CD4-positive, alpha-beta T cell treated with Interleukin-17A for 4 hours (primary cell): ENCODE data around the gene PRSS37.
"Not testable (repeated sequence)": the region's sequence is repeated elsewhere in the genome, so short reads cannot be mapped to it uniquely, and the experiment has no call there.

ENCODE experiments used
- DNase-seq: peaks from one replicate; pipeline ENCODE4 v3.0.0-alpha.2; 2020; ENCODE audit warnings: mixed read lengths

The PRSS37 gene, protein sequence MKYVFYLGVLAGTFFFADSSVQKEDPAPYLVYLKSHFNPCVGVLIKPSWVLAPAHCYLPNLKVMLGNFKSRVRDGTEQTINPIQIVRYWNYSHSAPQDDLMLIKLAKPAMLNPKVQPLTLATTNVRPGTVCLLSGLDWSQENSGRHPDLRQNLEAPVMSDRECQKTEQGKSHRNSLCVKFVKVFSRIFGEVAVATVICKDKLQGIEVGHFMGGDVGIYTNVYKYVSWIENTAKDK

DNA sequence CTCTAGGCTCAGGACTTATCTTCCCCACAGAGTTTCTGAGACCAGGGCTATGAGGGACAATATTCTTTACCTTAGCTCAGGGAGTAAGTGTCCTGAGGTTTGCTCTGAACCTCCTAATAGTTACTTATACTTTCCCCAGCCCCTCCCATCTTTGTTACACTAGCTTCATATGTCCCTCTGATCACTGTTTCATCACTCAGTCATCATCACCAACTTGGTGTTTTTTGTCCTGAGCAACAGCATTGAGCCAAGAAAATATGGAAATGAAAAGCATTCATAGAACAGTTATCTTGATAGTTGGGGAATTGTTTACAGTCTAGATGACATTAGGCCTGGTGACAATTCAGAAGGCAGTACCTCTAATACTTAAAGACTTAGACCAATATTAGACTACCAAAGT lies at the start of gene PRSS37:
Gene PRSS37, minus strand, starts transcription at position 101 of the 400 bp plus-strand sequence. CDS start 436 bp downstream, outside the sequence.
- DNase-seq, result no peak

DNA sequence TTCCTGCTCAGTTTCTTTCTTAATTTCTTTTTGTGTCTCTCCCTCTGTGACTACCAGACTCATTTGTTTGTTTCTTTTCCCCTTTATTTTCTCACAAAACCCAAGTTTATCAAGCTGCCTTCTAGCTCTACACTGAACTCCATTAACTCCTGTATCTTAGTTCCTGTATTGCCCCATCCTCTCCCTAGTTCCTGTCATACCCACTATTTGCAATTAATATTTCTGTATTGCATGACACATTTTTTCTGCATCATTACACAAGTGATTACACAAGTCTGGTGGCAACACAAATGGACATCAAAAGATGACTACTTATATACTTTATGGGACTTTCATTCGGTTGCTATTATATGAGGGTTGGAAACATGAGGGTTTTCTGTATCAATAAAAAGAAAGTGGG lies 48.0 kb upstream of the PRSS37 start:
- DNase-seq, result no peak

DNA sequence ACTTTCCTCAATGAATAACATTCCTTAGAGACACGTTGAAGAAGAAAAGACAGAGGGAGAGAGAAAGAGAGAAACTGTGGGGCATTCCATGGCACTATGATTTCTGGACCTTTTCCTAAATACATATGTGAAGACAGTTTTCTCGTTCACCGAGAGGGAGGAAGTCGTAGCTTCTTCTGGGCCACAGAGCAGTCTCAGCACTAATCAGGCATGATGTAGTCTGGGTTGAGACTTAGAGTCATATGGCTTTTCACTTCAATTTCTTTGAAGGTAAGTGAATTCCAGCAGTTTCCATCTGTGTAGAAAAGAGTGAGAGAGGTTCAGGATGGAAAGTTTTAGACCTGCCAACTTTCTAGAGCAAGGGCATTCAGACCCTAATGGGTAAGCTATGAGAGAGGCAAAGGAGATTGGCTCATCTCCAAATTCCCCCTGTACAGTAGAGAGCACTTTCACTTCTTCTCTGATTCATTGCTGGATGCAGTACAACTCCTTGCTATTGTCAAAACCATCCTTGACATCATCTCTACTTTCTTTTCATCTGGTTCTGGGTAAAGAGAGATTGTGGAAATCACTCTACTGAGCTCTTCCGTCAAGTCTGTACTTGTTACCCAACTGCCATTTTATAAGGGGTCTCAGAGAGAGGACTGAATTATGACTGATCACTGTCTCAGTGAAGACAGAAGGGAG lies 43.4 kb upstream of the PRSS37 start:
- no peak for DNase-seq

DNA sequence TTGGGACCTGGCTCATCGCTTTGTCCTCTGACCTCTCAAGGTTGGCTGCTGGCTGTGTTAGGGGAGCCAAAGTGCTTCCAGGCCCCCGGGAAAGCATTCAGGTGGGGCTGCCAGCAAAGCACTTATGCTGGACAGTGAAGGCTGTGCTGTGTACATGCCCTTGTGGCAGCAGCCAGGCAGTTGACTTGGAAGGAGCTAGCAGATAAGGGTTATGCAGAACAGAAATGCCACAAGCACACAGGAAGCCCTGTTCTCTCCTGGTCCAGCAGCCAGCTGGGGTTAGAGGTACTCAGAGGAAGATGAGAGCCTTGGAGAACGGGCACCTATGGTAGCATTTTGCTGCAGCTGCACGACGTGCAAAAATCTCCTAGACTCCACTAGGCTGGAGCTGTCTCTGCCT lies 39.7 kb upstream of the PRSS37 start:
- no peak for DNase-seq

DNA sequence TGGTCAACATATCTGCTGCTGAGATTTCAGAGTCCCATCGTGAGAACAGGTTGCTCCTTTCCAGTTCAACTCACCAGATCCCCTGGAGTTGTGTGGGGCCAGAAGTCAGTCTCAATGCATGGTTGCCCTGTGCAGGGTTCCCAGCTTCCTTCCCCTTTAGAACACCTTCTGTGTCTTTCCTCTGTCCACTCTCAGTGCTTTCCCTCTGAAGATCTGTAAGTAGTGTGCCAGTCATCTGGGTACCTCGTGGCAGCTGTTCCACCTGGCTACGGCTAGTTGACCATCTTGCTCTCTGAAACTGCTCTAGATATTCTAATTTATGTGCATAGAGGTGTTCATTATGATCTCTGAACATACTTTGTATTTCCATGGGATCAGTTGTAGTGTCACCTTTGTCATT lies 36.1 kb upstream of the PRSS37 start:
- DNase-seq, result no peak

DNA sequence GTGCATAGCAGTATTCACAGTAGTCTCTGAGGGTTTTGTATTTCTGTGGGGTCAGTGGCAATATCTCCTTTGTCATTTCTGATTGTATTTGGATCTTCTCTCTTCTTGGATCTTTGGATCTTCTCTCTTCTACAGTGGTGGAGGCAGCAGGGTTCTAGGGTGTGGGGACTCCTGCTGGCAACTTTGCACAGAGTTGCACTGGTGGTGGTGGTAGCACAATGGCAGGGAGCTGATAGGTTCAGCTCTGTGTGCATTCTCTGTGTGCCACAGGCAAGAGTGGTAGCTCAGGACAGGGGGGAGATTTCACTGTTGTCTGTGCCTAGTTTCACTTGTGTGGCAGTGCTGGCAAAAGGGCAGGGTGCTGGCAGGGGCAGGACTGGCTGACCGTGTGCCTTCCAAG lies 35.1 kb upstream of the PRSS37 start:
- no peak for DNase-seq

DNA sequence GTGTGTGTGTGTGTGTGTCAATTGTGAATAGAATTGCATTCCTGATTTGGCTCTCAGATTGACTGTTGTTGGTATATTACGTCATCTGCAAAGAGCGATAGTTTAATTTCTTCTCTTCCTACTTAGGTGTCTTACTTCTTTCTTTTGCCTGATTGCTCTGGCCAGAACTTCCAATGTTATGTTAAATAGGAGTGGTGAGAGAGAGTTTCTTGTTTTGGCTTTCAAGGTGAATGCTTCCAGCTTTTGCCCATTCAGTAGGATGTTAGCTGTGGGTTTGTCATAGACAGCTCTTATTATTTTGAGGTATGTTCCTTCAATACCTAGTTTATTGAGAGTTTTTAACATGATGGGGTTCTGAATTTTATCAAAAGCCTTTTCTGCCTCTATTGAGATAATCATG lies 34.2 kb upstream of the PRSS37 start:
- DNase-seq, result no peak

DNA sequence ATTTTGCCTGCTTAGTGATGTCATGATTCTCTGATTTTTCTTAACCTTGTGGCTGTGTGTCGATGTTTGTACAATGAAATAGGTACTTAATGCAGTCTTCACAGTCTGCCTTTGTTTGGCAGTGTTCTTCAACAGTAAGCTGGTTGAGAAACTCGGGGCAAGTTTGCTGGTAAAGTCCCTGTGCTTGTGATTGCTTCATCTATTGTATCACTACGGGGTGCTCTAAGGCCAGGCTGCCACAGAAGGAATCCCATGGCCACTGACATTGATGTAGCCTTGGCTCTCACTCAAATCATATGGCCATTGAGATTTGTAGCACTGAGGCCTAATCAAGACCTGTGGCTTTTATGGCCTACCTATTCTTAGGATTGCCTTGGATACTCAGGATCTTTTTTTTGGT lies 33.5 kb upstream of the PRSS37 start:
- DNase-seq, result no peak

DNA sequence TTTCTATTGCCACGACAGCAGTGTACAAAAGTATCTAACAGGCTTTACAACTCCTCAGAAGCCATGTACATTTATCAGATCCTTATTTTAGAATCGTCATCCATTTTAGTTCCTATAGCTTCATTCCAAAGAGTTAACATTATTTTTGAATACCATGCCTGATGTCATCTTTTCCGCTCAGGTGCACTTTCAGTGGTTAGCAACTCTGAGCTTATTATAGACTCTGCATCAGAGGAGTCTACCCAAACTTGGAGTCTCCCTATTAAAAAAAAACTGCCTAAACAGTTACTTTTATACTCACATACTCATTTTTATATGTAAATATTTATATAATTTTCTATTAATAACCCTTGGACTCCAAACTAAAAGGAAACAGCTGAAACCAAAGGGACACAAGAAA lies 31.6 kb upstream of the PRSS37 start:
- no peak for DNase-seq

DNA sequence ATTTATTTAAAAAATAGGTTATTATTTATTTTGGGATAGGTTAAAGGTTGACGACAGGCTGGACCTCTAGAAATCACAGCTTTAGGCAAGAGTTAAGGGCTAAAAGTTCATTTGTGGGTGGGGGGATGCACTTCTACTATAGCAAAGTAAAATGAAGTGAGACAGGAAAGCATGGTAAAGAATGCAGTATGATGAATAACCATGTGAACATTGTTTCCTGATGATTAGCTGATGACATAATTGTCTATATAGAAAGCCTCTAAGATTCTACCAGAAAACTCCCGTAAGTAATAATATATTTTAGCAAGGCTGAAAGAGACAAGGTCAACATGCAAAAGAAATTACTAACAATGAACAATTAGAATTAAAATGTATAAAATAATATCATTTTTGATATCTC lies 25.7 kb upstream of the PRSS37 start:
- no peak for DNase-seq

DNA sequence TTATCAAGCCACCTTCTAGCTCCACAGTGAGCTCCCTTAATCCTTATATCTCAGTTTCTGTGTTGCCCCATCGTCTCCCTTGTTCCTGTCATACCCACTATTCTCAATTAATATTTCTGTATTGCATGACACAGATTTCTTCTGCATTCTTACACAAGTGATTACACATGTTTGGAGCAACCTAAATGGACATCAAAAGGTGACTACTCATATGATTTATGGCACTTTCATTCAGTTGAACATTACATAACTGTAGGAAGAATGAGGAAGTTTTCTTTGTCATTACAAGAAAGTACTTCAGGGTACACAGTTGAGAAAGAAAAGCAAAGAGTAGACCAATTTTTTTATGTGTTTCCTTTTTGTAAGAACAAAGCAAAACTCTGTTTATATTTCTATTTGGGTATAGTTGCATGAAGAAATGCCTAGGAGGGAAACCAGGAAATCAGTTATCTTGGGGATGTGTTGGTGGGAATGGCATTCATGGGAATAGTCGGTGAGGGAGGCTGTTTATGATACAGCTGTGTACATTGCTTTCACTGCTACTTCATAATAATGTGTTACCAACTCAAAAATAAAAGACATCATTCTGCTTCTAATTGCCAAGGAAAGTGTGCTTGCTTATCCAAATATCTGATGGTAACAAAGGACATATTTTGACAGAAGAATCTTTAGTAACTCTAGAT lies 23.6 kb upstream of the PRSS37 start:
- DNase-seq, result no peak

DNA sequence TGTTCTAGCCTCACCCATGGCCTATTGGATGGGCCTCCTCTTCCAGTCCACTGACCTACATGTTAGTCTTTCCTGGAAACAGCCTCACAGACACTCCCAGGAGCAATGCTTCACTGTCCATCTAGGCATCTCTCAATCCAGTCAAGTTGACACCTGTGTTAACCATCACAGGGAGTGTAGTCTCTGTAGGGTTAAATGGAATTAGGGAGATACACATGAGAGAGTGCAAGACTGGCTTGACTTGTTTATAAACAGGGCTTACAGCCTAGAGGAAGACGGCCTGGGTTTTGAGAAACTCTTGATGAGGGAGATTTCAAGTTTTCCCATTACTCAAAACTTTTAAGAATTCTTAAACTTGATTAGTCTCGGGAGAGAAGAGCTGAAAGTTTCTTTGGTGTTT lies 18.9 kb upstream of the PRSS37 start:
- no peak for DNase-seq

DNA sequence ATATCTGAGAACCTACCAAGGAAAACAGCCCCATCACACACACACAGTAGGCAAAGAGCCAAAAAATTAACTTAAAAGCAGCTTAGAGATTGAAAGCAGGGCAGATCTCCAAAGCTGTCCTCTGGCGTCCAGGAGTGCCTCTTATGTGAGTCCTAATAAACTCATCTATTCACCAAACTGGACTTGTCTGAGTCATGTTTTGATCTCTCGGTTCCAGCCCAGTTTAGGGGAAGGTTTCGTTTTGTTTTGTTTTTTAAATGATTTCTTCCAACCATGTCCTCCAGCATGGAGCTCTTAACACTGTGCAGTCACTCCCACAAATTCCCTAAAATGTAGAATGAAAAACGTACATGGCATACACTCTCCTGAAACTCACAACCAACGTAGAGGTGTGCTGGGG lies 6.7 kb upstream of the PRSS37 start:
- no peak for DNase-seq

DNA sequence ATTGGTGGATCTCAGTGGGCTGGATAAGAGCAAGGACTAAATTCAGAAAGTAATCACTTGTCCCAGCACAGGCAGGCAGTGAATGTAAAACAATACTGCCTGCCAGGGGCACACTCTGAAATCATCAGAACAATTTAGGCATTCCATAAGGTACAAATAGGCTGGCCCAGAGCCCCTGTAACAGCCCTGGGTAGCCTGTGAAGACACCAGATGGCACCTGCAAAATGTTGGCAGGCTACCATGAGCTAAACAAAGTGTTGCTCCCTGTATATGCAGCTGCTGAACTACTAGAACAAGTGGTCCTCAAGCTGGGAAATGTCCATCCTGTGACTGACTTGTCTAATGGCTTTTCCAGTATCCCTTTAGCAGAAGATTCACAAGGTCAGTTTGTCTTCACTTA lies 3.0 kb upstream of the PRSS37 start:
- DNase-seq, result no peak

DNA sequence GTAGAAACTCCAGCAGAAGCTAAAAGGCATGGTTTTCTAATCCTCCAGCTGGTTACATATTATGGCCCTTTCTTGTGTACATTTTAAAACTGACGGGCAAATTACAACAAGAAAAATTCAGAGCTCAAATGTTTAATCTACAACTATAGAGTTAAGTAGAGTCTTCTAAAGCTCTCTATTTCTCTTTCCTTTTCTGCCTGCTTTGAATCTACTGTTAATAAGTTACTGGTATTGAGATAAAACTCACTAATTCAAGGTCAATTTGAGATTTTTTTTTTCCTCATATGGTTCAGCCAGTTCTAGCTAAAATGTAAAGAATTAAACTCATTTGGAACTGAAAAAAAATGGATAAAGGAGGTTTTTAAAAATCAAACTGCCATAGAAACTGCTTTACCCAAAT lies 1.6 kb upstream of the PRSS37 start:
- DNase-seq, result no peak

DNA sequence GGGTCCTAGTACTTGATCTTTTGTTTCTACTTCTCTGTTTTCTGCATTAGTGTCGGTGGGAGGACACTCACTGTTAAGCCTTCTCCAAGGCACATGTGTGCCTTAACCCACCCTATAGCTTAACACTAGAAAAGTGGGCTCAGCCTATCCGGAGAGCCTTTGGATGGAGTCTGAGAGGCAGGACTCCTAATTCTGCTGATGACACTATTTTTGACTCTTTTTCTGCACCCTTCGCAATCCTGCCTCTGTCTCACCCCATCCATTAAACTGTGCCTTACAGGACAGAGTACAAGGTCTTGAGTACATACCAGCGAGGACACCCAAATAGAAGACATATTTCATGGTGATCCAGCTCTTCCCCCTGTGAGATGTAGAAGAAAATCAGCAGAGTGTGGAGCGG lies 577 bp downstream of the PRSS37 start:
- DNase-seq, result no peak

DNA sequence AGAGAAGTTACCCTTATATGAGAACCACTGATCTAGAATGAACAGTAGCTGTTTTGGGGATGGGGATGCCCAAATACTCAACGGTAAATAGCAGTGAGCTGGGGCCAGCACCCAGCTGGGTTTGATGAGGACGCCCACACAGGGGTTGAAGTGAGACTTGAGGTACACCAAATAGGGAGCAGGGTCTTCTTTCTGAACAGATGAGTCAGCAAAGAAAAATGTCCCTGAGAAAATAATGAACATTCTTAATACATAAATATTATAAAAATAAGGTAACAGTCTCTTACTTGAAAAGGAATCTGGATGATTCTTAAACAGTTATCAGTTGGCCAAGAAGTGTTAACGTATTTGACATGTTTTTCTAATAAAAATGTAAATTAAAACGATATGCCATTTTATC lies 2.0 kb downstream of the PRSS37 start:
- no peak for DNase-seq

DNA sequence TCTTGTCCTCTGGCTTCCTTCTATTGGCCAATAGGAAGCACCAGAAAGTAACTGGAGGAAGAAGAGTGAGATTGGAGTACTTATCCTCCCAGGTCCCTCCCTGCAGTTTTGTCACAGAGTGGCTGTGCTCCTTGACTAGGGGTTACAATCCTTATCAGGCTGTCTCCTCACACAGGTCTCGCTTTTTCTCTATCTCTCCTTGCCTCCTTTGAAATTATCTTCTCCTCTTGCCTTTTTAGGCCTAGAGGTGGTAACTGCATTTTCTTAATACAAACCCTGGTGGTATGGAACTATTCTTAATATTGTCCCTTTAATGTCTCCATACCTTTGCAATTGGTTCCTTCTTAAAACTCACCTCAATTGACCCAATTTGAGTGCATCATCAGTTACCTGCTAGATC lies 2.7 kb downstream of the PRSS37 start:
- no peak for DNase-seq

DNA sequence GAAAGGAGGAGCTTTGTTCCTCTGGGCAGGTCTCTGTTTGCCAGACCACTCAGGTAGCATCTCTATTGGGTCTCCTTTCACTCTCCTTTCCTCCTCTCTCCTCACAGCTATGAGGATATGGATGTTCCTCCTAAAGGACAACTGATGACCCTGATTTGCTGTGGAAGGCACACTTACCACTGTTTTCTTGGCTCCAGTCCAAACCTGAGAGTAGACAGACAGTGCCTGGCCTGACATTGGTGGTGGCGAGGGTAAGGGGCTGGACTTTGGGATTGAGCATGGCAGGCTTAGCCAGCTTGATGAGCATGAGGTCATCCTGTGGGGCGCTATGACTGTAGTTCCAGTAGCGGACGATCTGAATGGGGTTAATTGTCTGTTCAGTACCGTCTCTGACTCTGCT lies 3.6 kb downstream of the PRSS37 start:
- DNase-seq, result no peak

DNA sequence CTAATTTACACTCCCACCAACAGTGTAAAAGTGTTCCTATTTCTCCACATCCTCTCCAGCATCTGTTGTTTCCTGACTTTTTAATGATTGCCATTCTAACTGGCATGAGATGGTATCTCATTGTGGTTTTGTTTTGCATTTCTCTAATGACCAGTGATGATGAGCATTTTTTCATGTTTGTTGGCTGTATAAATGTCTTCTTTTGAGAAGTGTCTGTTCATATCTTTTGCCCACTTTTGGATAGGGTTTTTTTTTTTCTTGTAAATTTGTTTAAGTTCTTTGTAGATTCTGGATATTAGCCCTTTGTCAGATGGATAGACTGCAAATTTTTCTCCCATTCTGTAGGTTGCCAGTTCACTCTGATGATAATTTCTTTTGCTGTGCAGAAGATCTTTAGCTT lies 18.9 kb downstream of the PRSS37 start:
- not testable (repeated sequence) for DNase-seq

DNA sequence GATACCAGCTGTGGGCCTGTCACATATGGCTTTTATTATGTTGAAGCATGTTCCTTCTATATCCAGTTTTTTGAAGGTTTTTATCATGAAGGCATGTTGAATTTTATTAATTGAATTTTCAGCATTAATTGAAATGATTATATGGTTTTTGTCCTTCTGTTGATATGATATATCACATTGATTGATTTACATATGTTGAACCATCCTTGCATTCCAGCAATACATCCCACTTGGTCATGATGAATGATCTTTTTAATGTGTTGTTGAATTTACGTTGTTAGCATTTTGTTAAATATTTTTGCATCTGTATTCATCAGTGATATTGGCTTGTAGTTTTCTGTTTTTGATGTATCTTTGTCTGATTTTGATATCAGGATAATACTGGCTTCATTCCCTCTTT lies 21.2 kb downstream of the PRSS37 start:
- no peak for DNase-seq

DNA sequence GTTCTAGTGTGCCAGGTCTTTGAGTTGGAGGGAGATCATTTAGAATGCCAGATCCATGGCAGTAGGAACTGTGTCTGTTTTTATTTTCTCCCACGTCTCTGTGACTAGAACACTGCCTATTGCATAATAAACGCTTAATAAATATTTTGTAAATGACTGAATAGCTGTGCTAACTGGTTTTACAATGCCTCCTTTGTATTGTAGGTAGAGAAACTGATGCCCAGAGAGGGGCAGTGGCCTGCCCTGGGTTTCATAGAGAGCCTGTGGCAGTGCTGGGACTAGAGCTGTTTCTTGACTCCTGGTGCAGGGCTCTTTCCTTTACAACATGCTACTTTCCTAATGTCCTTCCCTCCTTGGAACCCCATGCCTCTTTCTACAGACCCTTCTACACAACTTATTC lies 48.8 kb downstream of the PRSS37 start:
- no peak for DNase-seq

DNA sequence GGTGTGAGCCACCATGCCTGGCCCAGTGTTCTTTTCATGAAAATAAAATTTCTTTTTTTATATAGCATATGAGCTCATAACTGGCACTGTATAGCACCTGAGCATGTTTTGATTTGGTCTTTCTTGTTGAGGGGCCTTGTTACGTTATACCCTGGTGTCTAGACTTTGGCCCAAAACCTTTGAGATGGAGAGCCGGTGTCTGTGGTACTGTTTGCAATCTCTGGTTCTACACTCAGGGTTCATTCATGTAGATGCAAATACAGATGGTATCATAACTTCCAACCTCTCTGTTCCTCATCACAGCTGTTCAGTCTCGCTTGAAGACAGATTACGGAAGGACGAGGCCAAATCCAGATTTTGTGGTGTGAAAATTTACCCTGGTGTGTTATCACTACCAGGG lies 51.4 kb downstream of the PRSS37 start, which contains the start of gene TAS2R5:
Gene TAS2R5, plus strand, starts transcription at position 301 of the 400 bp plus-strand sequence. CDS start 145 bp downstream, outside the sequence.
- no peak for DNase-seq

DNA sequence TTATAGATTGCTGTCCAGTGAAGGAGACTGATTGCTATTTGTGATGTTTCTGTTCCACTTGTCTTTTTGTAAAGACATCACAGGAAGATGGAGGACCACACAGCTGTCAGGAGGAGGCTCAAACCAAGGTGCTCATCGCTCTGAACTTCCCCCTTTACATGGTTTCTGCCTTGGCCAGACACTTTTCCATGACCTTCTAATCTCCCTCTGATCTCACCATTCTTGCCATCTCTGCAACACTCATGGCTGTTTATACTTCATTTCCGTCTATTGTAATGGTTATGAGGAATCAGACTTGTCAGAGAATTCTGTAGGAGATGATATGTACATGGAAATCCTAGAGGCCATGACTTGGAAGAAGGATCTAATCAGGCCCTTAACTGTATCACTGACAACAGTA lies 53.0 kb downstream of the PRSS37 start:
- DNase-seq, result no peak
